DND-41 (cell line): ENCODE measurements around the gene SNRNP70.
"Not testable (repeated sequence)": the region's sequence is repeated elsewhere in the genome, so short reads cannot be mapped to it uniquely, and the experiment has no call there.

ENCODE experiments used
- EZH2 ChIP-seq: IDR thresholded peaks from 3 replicates; pipeline ENCODE4 v1.6.1; 2012; ENCODE audit warnings: borderline replicate concordance, low read depth, mild to moderate bottlenecking, moderate library complexity, low read length, inconsistent platforms; ENCODE audit not compliant: severe bottlenecking
- TF ChIP-seq, protein P1 (sequence below): IDR thresholded peaks from 2 replicates; pipeline ENCODE4 v1.5.1; 2012; ENCODE audit warnings: borderline replicate concordance, low read length, moderate library complexity, mild to moderate bottlenecking; ENCODE audit not compliant: poor library complexity, severe bottlenecking; ENCODE audit errors: extremely low read depth

DNA sequence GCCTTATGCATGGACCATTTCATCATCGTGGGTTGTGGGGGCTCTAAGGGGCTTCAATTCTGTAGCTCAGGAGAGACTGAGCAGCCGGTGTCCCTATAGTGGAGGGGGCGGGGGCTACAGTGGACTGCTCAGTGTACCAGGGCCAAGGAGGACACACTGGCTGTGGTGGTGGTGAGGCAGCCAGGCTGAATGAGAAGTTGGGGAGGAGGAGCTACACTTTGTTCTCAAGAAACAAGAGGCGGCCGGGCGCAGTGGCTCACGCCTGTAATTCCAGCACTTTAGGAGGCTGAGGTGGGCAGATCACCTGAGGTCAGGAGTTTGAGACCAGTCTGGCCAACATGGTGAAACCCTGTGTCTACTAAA, 61.1 kb downstream of the SNRNP70 start:
- not testable (repeated sequence) for TF ChIP-seq EZH2
- TF ChIP-seq, protein P1, sequence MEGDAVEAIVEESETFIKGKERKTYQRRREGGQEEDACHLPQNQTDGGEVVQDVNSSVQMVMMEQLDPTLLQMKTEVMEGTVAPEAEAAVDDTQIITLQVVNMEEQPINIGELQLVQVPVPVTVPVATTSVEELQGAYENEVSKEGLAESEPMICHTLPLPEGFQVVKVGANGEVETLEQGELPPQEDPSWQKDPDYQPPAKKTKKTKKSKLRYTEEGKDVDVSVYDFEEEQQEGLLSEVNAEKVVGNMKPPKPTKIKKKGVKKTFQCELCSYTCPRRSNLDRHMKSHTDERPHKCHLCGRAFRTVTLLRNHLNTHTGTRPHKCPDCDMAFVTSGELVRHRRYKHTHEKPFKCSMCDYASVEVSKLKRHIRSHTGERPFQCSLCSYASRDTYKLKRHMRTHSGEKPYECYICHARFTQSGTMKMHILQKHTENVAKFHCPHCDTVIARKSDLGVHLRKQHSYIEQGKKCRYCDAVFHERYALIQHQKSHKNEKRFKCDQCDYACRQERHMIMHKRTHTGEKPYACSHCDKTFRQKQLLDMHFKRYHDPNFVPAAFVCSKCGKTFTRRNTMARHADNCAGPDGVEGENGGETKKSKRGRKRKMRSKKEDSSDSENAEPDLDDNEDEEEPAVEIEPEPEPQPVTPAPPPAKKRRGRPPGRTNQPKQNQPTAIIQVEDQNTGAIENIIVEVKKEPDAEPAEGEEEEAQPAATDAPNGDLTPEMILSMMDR: not testable (repeated sequence)
